ENCODE measurements around the gene CD8B.

DNA sequence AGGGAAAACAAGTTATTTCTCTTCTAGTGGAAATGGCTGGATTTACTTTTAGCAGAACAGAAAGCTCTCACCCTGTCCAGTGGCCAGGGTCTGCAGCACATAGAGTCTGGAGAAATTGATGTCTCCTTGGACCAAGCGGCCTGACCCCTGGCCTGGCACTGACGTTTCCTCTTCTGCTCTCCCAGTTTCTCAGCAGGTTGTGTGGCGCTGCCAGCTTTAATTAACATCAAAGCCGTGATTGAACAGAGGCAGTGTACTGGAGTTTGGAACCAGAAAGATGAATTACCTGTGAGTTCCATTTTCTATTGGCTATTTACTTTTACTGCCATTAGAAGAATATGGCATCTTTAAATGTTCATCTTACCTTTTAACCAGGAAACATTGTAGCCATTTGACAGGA, 91.8 kb downstream of the CD8B start:
- TF ChIP-seq CTCF (IDR thresholded peaks at IDR 0.05; ENCODE audit: low read length) (no peak), EZH2 (IDR thresholded peaks at IDR 0.05; ENCODE audit: borderline replicate concordance, low read length) (no peak)
